NAMALWA (cell line): ENCODE data around the gene ADM2.
A peak's percentile ranks its signal among the peaks of the same experiment; 100 is the strongest.

Source experiments
- DNase-seq: peaks from one replicate; pipeline ENCODE4 v3.0.0-alpha.2; 2015; ENCODE audit warnings: low spot score

Gene ADM2

GRCh38 chr22:50485221-50486131 lies 4.1 kb downstream of the ADM2 start:
- no peak for DNase-seq

GRCh38 chr22:50486561-50487289 lies 5.4 kb downstream of the ADM2 start, which contains the start of gene MIOX:
MIOX (plus strand) TSS chr22:50486859; CDS start chr22:50486898, 39 bp downstream.
- no peak for DNase-seq

GRCh38 chr22:50487290-50488005 lies 6.1 kb downstream of the ADM2 start:
- DNase-seq: no peak

GRCh38 chr22:50488006-50488677 lies 6.8 kb downstream of the ADM2 start:
- DNase-seq: no peak

GRCh38 chr22:50488886-50489285 lies 7.5 kb downstream of the ADM2 start:
- no peak for DNase-seq

- DNase-seq: no peak
These were observed 8.3 kb downstream of the ADM2 start for GRCh38 chr22:50489363-50490243.

GRCh38 chr22:50490531-50491308 lies 9.4 kb downstream of the ADM2 start:
- DNase-seq: no peak

GRCh38 chr22:50497093-50497492 lies 15.8 kb downstream of the ADM2 start:
- no peak for DNase-seq

GRCh38 chr22:50498322-50498890 lies 17.1 kb downstream of the ADM2 start:
- peak; percentile 75 for DNase-seq

GRCh38 chr22:50500452-50500851 lies 19.1 kb downstream of the ADM2 start:
- no peak for DNase-seq

GRCh38 chr22:50502096-50502495 lies 20.8 kb downstream of the ADM2 start:
- no peak for DNase-seq

GRCh38 chr22:50502628-50503474 lies 21.5 kb downstream of the ADM2 start:
- DNase-seq: no peak

- no peak for DNase-seq
These were observed 22.3 kb downstream of the ADM2 start for GRCh38 chr22:50503475-50504145.

- no peak for DNase-seq
These were observed 23.2 kb downstream of the ADM2 start for GRCh38 chr22:50504369-50505211.

- DNase-seq: no peak
These were observed 24.0 kb downstream of the ADM2 start for GRCh38 chr22:50505276-50505775.

- DNase-seq: no peak
These were observed 24.6 kb downstream of the ADM2 start for GRCh38 chr22:50505776-50506610.
